Activated T-cell treated with anti-CD3 and anti-CD28 coated beads for 24 hours (primary cell): ENCODE data around the gene PPP1R2.
"Not testable (repeated sequence)": the region's sequence is repeated elsewhere in the genome, so short reads cannot be mapped to it uniquely, and the experiment has no call there.

ENCODE experiments used
- DNase-seq: peaks from one replicate; pipeline ENCODE4 v3.0.0-alpha.2; 2020; ENCODE audit warnings: low read depth

The PPP1R2 gene

GRCh38 chr3:195542698-195543499, at the start of gene PPP1R2:
TSS of gene PPP1R2 (minus strand) at chr3:195543325. CDS start at chr3:195543025, 300 bp downstream.
- DNase-seq = peak; percentile 89

- no peak for DNase-seq
Observed at GRCh38 chr3:195591852-195592251, 48.7 kb upstream of the PPP1R2 start.

DNA sequence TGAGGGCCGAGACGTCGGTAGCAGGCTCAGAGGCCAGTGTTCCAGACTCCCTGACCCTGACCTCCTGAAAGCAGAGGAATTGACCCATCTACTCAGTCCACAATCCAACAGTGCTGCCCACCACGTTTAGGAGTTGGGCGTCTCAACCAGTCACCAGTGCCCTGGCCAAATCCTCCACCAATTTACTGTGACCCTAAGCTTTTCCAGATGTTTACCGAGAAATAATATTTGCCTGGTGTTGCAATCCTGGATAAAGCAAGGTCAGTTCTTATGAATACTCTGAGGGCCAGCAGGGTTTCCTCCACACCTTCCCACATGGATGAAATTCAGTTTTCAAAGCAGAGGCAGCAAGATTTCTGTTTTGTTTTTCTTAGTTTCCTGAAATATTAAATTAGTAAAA, 48.1 kb upstream of the PPP1R2 start:
- DNase-seq = no peak

DNA sequence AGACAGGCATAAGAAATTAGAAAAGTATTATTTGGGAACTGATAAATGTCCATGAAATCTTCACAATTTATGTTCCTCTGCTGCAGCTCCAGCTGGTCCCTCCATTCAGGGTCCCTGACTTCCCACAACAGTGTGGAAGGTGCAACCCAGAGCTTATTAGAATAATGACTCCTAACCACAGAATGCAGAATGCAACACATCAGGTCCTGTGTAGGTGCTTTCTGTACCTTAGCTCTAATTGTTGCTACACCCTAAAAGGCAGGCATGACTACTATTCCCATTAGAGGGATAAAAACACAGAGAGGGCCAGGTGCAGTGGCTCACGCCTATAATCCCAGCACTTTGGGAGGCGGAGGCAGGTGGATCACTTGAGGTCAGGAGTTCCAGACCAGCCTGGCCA, 47.3 kb upstream of the PPP1R2 start:
- not testable (repeated sequence) for DNase-seq

GRCh38 chr3:195589796-195590195, 46.7 kb upstream of the PPP1R2 start:
- DNase-seq = not testable (repeated sequence)

- no peak for DNase-seq
Observed at GRCh38 chr3:195587824-195588223, 44.7 kb upstream of the PPP1R2 start.

GRCh38 chr3:195587406-195587805, 44.3 kb upstream of the PPP1R2 start:
- DNase-seq = no peak

- no peak for DNase-seq
Observed at GRCh38 chr3:195584543-195584870, 41.4 kb upstream of the PPP1R2 start.

DNA sequence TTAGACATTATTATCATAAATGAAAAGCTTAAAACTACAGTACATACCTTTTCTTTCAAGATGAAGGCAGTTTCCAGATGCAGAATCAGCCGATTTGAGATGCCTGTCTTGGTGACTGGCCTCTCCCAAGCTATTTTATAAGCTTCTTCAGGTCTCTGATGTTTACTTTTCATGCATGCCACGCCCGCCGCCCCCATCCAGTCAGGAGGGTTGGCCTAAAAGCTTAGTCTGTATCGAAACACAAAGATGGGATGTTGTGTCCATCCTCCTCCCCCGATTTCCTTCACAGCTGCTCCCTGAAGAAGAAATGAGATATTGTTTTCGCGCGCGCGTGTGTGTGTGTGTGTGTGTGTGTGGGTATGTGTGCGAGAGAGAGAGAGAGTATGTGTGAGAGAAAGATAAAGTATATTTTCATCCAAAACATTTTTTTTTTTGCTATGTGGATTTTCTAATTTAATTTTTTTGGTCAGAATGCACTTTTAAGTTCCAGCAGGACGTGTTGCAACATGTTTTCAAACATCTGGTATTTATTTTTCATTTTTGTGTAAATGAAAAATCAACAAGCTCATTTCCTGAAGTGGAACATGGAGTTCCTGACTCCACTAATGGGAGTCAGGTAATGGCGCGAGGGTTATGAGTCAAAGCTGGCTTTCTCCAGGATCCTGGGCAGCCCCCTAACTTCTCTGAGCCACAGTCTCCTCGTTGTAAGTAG, 40.9 kb upstream of the PPP1R2 start, which contains the start of gene APOD:
APOD (minus strand) TSS at position 110 of the 712 bp plus-strand sequence. CDS start 4,479 bp downstream, outside the sequence.
- DNase-seq = no peak

DNA sequence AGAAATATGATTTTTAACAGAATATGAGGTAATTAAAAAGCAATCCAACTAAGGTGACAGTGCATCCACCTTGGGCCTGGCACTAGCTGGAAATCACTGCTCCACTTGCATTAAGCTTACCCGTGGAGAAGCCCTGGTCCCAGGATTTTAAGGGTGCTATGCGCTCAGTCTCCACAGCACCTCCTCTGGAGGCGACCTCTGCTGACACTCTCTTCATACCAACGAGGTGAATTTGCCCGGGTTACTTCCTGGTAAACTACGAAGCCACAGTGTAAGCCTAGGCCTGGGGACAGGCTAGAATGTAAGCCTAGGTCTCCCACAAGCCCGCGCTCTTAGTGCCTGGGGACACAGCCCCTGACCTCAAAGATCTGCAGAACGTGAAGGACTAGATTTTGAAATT, 39.8 kb upstream of the PPP1R2 start:
- no peak for DNase-seq

GRCh38 chr3:195580744-195581443, 37.8 kb upstream of the PPP1R2 start:
- DNase-seq = no peak

DNA sequence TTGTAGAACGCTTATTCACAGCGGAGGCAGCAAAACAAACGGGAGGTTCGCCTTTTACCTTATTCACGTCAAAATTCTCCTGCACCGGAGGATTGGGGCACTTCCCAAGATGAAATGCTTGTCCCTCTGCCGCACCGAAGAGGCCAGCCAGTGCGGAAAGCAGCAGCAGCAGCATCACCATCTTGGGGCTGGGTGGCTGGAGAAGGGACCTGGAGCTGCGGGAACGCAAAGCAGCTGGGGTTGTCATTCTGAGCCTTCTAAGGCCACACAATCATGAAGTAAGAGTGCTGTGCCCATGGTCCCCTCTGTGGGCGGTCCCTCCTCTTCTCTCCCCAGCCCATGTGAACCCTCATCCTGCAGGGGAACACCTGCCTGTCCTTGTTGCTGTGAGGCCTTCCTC, 36.2 kb upstream of the PPP1R2 start:
- no peak for DNase-seq

DNA sequence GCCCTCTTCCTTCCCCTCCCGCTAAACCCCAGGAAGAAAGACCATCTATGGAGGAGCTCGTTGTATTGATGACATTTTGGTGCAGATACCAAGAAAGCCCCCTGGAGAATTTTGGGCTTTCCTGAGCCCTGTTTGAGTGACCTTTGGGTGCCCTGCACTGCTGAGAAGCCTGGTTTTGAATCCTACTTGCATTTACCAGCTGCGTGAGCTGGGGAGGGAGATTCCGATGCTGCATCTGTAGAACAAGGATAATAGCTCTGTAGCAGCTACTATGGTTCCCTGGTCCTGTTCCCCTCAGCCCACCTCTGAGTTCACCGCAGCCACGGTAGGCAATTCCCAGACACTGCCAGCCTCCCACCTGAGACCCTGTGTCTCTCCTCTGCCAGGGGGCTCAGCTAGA, 35.4 kb upstream of the PPP1R2 start:
- DNase-seq = no peak

DNA sequence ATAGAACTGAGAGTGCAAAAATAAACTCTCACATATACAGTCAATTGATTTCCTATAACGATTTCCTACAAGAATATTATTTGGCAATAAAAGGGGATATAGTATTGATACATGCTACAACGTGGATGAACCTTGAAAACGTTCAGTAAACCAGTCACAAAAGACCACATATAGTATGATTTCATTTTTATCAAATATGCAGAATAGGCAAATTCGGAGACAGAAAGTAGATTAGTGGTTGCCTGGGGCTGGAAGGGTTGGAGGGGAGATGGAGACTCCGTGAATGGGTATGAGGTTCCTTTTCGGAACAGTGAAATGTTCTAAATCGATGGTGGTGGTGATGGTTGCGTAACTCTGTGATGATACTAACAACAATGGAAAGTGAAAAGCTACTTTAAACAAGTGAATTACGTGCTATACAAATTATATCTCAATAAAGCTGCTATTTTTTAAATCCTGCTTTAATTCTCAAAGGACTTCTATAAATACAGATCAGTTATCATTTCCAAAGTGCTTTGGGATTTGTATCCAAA, 34.6 kb upstream of the PPP1R2 start:
- no peak for DNase-seq

GRCh38 chr3:195574497-195575304, 31.6 kb upstream of the PPP1R2 start:
- DNase-seq = no peak

GRCh38 chr3:195573611-195574496, 30.7 kb upstream of the PPP1R2 start:
- DNase-seq = no peak

- DNase-seq = no peak
Observed at GRCh38 chr3:195571361-195571760, 28.2 kb upstream of the PPP1R2 start.

GRCh38 chr3:195570912-195571311, 27.8 kb upstream of the PPP1R2 start:
- no peak for DNase-seq

DNA sequence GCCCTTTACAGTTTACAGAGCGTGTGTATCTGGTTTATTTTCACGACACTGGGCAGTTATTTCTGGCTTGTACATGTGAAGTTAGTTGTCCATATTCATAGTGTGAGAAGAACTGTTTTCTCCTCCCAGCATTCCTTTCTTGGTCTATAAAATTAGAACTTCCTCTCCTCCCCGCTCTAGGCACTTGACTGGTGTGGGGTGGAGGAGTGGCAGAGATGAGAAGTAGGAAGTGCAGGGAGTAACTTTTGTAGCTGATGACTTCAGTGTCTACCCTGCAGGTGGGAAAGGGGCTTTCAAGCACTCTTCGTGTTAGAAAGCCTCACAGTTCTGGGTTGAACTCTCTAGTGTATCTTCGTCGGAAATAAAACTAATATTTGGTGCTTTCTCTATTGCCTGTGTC, 27.2 kb upstream of the PPP1R2 start:
- DNase-seq = no peak

GRCh38 chr3:195568630-195569029, 25.5 kb upstream of the PPP1R2 start:
- DNase-seq = no peak

- no peak for DNase-seq
Observed at GRCh38 chr3:195566797-195567196, 23.7 kb upstream of the PPP1R2 start.
